H1 (cell line): ENCODE results near the gene RAB44. TPM values are rescaled to one million over a fixed set of nuclear protein-coding genes. Genes with fewer than 3 reads are reported as not detected.
"Not testable (repeated sequence)": the region's sequence is repeated elsewhere in the genome, so short reads cannot be mapped to it uniquely, and the experiment has no call there.

ENCODE experiments used
- CTCF ChIA-PET: fragments of 300-600 bp; sonication (Branson Sonifier 250); formaldehyde crosslinking; loops from one replicate; lab custom pipeline; 2021; ENCODE audit not compliant: partially characterized antibody; lab: Charles Lee
- POLR2A ChIA-PET: fragments of 300-600 bp; sonication (Branson Sonifier 250); formaldehyde crosslinking; loops from one replicate; lab custom pipeline; 2021; ENCODE audit warnings: inconsistent platforms; ENCODE audit not compliant: partially characterized antibody; lab: Charles Lee
- DNase-seq, 2 experiments: peaks; one replicate each; pipeline versions ENCODE4 v3.0.0 to v3.0.0-alpha.2; 2010 to 2022; ENCODE audit warnings: low spot score in 2 of 2, low read depth in 1 of 2, mixed read lengths in 1 of 2
- FAIRE-seq: peaks from 2 replicates; lab custom pipeline; 2011; peaks lifted over from hg19 to GRCh38; lab: Jason Lieb, UNC
- H2AFZ ChIP-seq: 2 replicates; pipeline ENCODE4 v1.8.1; 2012; ENCODE audit warnings: low read length, inconsistent platforms
- H2AK5ac ChIP-seq: 2 replicates; pipeline ENCODE4 v1.6.1; 2013; ENCODE audit warnings: low read depth, low read length
- H2BK120ac ChIP-seq: replicated peaks from 2 replicates; pipeline ENCODE3; 2013; ENCODE audit warnings: low read depth, low read length, inconsistent platforms
- H2BK12ac ChIP-seq: 2 replicates; pipeline ENCODE4 v1.6.1; 2013; ENCODE audit warnings: low read depth, low read length
- H2BK15ac ChIP-seq: 2 replicates; pipeline ENCODE4 v1.6.1; 2013; ENCODE audit warnings: low read length
- H2BK20ac ChIP-seq: 2 replicates; pipeline ENCODE4 v1.6.1; 2013; ENCODE audit warnings: low read length
- H2BK5ac ChIP-seq: 2 replicates; pipeline ENCODE4 v1.6.1; 2013; ENCODE audit warnings: low read depth, low read length
- H3K14ac ChIP-seq: 2 replicates; pipeline ENCODE4 v1.6.1; 2013; ENCODE audit warnings: inconsistent platforms; ENCODE audit not compliant: insufficient read length
- H3K18ac ChIP-seq: 2 replicates; pipeline ENCODE4 v1.6.1; 2013; ENCODE audit warnings: low read length; ENCODE audit errors: extremely low read depth
- H3K23ac ChIP-seq: 2 replicates; pipeline ENCODE4 v1.6.1; 2013; ENCODE audit warnings: inconsistent platforms; ENCODE audit not compliant: insufficient read length
- H3K23me2 ChIP-seq: 2 replicates; pipeline ENCODE4 v1.6.1; 2013; ENCODE audit warnings: low read depth, low read length
- H3K27ac ChIP-seq: 2 replicates; pipeline ENCODE4 v1.6.1; 2011; ENCODE audit warnings: low read depth, low read length, inconsistent platforms
- H3K27me3 ChIP-seq, 4 experiments: replicated peaks in 1 of 4; 1 replicate in 1 of 4; 2 replicates in 3 of 4; pipeline versions ENCODE4 v1.6.1 to v1.8.1; 2011 to 2013; ENCODE audit warnings: low read length in 3 of 4, mild to moderate bottlenecking in 3 of 4, inconsistent platforms in 2 of 4, mixed read lengths in 2 of 4, moderate library complexity in 1 of 4; ENCODE audit not compliant: control insufficient read depth in 3 of 4, insufficient read depth in 3 of 4; ENCODE audit errors: extremely low read depth in 1 of 4
- H3K36me3 ChIP-seq, 4 experiments: 2 replicates each; pipeline versions ENCODE4 v1.6.1 to v1.8.1; 2011 to 2013; ENCODE audit warnings: mild to moderate bottlenecking in 4 of 4, low read length in 3 of 4, moderate library complexity in 2 of 4, control low read depth in 1 of 4, inconsistent platforms in 1 of 4; ENCODE audit not compliant: insufficient read depth in 4 of 4, control insufficient read depth in 2 of 4
- H3K4ac ChIP-seq: replicated peaks from 2 replicates; pipeline ENCODE3; 2013; ENCODE audit warnings: low read length, low read depth, mixed read lengths, inconsistent platforms; ENCODE audit not compliant: insufficient read length
- H3K4me1 ChIP-seq, 4 experiments: replicated peaks in 1 of 4; 1 replicate in 1 of 4; 2 replicates in 3 of 4; pipeline versions ENCODE4 v1.6.1 to v1.8.1; 2011 to 2013; ENCODE audit warnings: low read length in 3 of 4, inconsistent platforms in 2 of 4, mixed read lengths in 1 of 4; ENCODE audit not compliant: insufficient read depth in 4 of 4, control insufficient read depth in 3 of 4
- H3K4me2 ChIP-seq, 2 experiments: 2 replicates each; pipeline versions ENCODE4 v1.6.1 to v1.8.1; 2011 to 2013; ENCODE audit warnings: low read depth in 2 of 2, low read length in 2 of 2, control low read depth in 1 of 2, inconsistent platforms in 1 of 2, mild to moderate bottlenecking in 1 of 2; ENCODE audit not compliant: insufficient read depth in 1 of 2
- H3K4me3 ChIP-seq, 4 experiments: fragments of 200-600, 300-600 bp in 1 of 4; sonication (generic), shearing (Covaris generic), sonication (Bioruptor Twin) in 1 of 4; 2 replicates each; pipeline versions ENCODE4 v1.5.1 to v1.8.1; 2011 to 2016; ENCODE audit warnings: low read length in 4 of 4, low read depth in 3 of 4, control low read depth in 2 of 4, inconsistent platforms in 2 of 4, mild to moderate bottlenecking in 2 of 4, mixed read lengths in 1 of 4, moderate library complexity in 1 of 4; ENCODE audit not compliant: insufficient read depth in 2 of 4; ENCODE audit errors: extremely low read depth in 1 of 4
- H3K56ac ChIP-seq: replicated peaks from 2 replicates; pipeline ENCODE3; 2013; ENCODE audit warnings: low read depth, mild to moderate bottlenecking, mixed read lengths, low read length, inconsistent platforms; ENCODE audit not compliant: insufficient read length
- H3K79me1 ChIP-seq: 2 replicates; pipeline ENCODE4 v1.6.1; 2013; ENCODE audit warnings: low read depth, low read length, control low read depth
- H3K79me2 ChIP-seq, 2 experiments: 2 replicates each; pipeline versions ENCODE4 v1.6.1 to v1.8.1; 2012 to 2013; ENCODE audit warnings: low read length in 2 of 2, mild to moderate bottlenecking in 2 of 2, inconsistent platforms in 1 of 2; ENCODE audit not compliant: insufficient read depth in 2 of 2, control insufficient read depth in 1 of 2
- H3K9ac ChIP-seq, 4 experiments: replicated peaks in 1 of 4; 1 replicate in 1 of 4; 2 replicates in 3 of 4; pipeline versions ENCODE4 v1.6.1 to v1.8.1; 2011 to 2013; ENCODE audit warnings: low read depth in 3 of 4, low read length in 3 of 4, control low read depth in 2 of 4, mild to moderate bottlenecking in 2 of 4, moderate library complexity in 2 of 4, inconsistent platforms in 1 of 4; ENCODE audit errors: extremely low read depth in 1 of 4
- H3K9me3 ChIP-seq, 2 experiments: 2 replicates each; pipeline versions ENCODE4 v1.6.1 to v1.8.1; 2012 to 2013; ENCODE audit warnings: mild to moderate bottlenecking in 2 of 2, moderate library complexity in 2 of 2, control low read depth in 1 of 2, inconsistent platforms in 1 of 2, low read depth in 1 of 2, low read length in 1 of 2, mixed read lengths in 1 of 2; ENCODE audit not compliant: insufficient read depth in 2 of 2
- H4K20me1 ChIP-seq, 2 experiments: replicated peaks in 1 of 2; 2 replicates each; pipeline versions ENCODE3 to v1.8.1; 2011 to 2013; ENCODE audit warnings: inconsistent platforms in 2 of 2, low read length in 2 of 2, mild to moderate bottlenecking in 1 of 2; ENCODE audit not compliant: insufficient read depth in 2 of 2, control insufficient read depth in 1 of 2
- H4K5ac ChIP-seq: 2 replicates; pipeline ENCODE4 v1.6.1; 2013; ENCODE audit warnings: low read length, low read depth, mixed read lengths, inconsistent platforms; ENCODE audit not compliant: insufficient read length
- H4K8ac ChIP-seq: 2 replicates; pipeline ENCODE4 v1.8.0; 2013; ENCODE audit warnings: mild to moderate bottlenecking, moderate library complexity, low read length, inconsistent platforms; ENCODE audit not compliant: insufficient read depth; ENCODE audit errors: extremely low read depth
- H4K91ac ChIP-seq: replicated peaks from 2 replicates; pipeline ENCODE3; 2013; ENCODE audit warnings: low read length, mixed read lengths, inconsistent platforms; ENCODE audit not compliant: insufficient read length
- WGBS, 2 experiments: shearing (Covaris generic) in 1 of 2; methylation state at CpG; one replicate each; pipeline versions ENCODE4 v1.1.6 to v1.1.7; 2013 to 2015; ENCODE audit warnings: low lambda C conversion rate in 2 of 2, mixed read lengths in 2 of 2, inconsistent platforms in 1 of 2, low coverage in 1 of 2, missing lambda C conversion rate in 1 of 2; ENCODE audit not compliant: insufficient replicate concordance in 2 of 2, insufficient coverage in 1 of 2, insufficient read length in 1 of 2; ENCODE audit errors: extremely low coverage in 1 of 2, missing lambda C conversion rate in 1 of 2; 5-methylcytosine and 5-hydroxymethylcytosine counted together
- polyA plus RNA-seq, 7 experiments: library from polyadenylated mRNA; depleted of rRNA in 3 of 7; stranded (reverse) in 5 of 7; unstranded in 2 of 7; fragments of >200 nt in 5 of 7; fragments of 200-250 nt in 2 of 7; gene quantifications; 1 replicate in 5 of 7; 2 replicates in 1 of 7; 4 replicates in 1 of 7; pipeline versions ENCODE4 v1.2.1 to v1.2.3, GENCODE V29; 2011 to 2013; ENCODE audit warnings: missing spikeins in 2 of 7, mixed read lengths in 2 of 7
- total RNA-seq: library from RNA; stranded (reverse); fragmentation: NEBNext Ultra II Directional; extraction: Animal tissue kit (Norgen Biotek cat#: 25700); gene quantifications from 2 replicates; pipeline ENCODE4 v1.2.1, GENCODE V29; 2021

RAB44 gene
- total and polyA plus RNA-seq, 2 of the 8 experiments (the other 6 are each of a cell fraction or from before 2014, with no cell fraction given), result 0.02 TPM; not detected in 1

DNA sequence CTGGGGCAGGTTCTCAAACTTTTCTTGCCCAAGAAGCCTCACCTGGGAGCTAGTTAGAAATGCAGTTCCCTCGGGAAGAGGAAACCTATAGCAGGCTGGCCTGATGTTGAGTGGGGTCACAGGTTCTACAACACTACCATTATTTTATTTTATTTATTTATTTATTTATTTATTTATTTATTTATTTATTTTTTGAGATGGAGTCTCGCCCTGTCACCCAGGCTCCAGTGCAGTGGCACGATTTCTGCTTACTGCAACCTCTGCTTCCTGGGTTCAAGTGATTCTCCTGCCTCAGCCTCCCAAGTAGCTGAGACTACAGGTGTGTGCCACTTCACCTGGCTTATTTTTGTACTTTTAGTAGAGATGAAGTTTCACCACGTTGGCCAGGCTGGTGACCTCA is 26.4 kb downstream of the RAB44 start:
- WGBS, 2 experiments, result 95% methylated on average over 4 of the region's 4 CpGs; no CpG with 5 or more reads in 1 of the 2 experiments

More for the DNA sequence above, 26.4 kb downstream of the RAB44 start:
- not testable (repeated sequence) for H2BK120ac ChIP-seq, H3K18ac ChIP-seq, H2BK5ac ChIP-seq, H4K8ac ChIP-seq, H3K9ac ChIP-seq, H3K36me3 ChIP-seq, H2AK5ac ChIP-seq, H4K91ac ChIP-seq, H3K23me2 ChIP-seq, H3K9me3 ChIP-seq, H3K79me2 ChIP-seq, H2BK12ac ChIP-seq, H2BK15ac ChIP-seq, H4K20me1 ChIP-seq, H3K14ac ChIP-seq, DNase-seq, H3K23ac ChIP-seq, FAIRE-seq, H3K4ac ChIP-seq, H3K4me2 ChIP-seq, H3K27ac ChIP-seq, H3K4me1 ChIP-seq, H3K4me3 ChIP-seq, H2AFZ ChIP-seq, H3K79me1 ChIP-seq, H3K56ac ChIP-seq, H2BK20ac ChIP-seq, H3K27me3 ChIP-seq, H4K5ac ChIP-seq
- CTCF ChIA-PET, result interaction anchor here (0.6 to 5.0 kb wide), 32 partner anchors 7 to 294 kb away, joined by 3 to 35 read pairs (median 5); partner anchors contain the start of gene RAB44
- POLR2A ChIA-PET, result interaction anchor here (1.0 to 2.6 kb wide), 3 partner anchors 109 to 127 kb away, joined by 6 to 8 read pairs (median 7); no protein-coding TSS in a partner anchor
